GM19468 (cell line): ENCODE results near the gene INPP1.
"Not testable (repeated sequence)": the region's sequence is repeated elsewhere in the genome, so short reads cannot be mapped to it uniquely, and the experiment has no call there.

ENCODE experiments used
- ATAC-seq: cut with Tn5 transposase; IDR thresholded peaks from one replicate; pipeline ENCODE4 v1.9.1; 2021; ENCODE audit warnings: mild to moderate bottlenecking, moderate library complexity, moderate number of reproducible peaks; ENCODE audit not compliant: unreplicated experiment; ENCODE audit errors: extremely low read depth

INPP1 gene

DNA sequence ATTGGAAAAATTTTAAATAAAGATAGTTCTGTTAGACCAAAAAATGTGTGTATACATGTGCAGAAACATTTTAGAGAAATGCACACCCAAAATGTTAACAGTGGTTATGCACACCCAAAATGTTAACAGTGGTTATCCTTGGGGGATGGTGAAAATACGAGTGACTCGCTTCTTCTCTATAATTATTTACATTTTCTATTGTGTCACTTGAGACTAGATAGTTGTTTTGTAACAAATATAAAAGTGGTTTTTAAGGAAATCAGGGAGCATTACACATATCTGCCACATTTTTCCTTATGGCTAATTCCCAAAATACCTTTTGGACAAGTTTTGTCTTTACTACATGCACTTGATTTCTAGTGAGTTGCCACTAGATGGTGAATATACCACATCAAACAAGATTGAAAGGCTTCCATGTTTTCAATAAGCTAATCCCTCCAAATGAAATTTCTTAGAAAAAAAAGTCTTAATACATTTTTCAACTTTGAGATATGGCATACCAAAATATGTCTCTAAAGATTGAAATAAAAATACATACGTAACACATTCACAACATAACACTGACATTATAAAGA lies 14.7 kb upstream of the INPP1 start:
- ATAC-seq: no peak

DNA sequence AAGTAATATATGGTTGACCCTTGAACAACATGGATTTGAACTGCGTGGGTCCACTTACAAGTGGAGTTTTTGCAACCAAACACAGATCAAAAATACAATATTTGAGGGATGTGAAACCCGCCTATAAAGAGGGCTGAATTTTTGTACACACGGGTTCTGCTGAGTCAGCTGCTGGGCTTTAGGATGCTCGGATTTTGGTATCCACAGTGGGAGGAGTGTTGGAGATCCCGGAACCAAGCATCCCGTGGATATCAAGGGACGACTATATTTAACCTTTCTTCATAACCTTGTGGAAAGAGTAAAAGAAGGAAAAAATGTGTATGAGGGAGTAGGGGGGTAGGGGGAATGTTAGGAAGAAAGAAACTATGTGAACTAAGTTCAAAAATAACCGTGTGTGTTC lies 10.0 kb upstream of the INPP1 start:
- no peak for ATAC-seq

DNA sequence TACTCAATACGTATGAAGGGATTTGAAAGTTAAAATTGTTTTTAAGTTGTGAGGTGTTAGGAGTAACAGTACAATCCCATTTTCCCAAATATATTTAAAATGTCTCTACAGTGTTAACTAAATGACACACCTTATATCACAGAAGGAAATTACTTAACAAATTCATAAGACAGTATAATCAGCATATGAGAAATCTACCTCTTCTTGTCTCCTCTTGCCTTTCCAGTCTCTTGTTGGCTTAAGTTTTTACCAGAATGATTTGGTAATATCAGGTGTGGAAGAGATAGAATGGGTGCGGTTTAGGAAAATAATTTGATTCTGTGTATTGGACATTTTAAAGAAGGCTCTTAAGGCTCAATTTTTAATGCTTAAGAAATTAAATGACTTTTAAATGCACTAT lies 9.5 kb upstream of the INPP1 start:
- ATAC-seq: no peak

DNA sequence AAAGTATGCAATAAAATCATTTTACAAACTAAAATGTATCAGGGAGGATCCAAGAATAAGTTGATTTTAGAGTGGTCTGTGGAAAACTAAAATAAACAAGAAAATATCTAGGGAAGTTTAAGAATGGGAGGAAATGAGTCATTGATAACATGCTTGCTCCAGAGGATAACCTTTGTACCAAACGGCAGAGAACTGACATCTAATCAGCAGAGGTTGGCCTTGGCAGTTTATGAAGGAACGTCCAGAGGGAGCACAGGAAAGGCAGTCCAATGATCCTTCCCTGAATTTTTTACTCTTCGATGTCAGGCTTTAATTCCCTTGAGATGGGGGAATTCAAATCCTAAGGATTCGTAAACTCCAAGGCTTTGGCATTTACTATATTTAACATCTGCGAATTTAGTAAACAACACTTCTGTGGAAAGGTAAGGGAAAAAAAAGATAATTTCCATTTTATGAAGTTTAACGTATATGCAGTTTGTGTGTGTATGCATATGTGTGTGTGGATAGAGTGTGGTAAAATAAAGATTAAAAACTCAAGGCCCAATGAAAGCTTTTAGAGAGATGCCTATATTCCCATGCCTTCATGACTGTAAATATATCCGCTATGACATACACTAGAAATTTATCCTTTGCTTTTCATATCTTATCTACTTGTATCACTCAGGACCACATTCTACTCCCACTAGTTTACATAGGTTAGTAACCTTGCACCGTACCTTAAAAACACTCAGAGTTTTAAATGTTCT lies 8.7 kb upstream of the INPP1 start:
- ATAC-seq: no peak

DNA sequence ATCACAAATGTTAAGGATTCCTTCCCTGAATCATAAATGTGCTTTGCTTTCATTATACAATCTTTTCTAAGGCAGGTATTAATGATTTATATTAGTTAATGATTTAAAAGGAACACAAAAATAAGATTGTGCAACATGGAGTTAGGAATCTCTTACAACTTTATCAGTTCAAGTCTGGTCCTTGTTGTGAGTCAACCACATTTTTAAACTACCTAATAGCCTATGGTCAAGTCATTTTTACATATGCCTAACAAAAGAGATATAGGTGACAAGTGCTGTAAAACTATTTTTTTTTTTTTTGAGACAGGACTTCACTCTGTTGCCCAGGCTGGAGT lies 8.2 kb upstream of the INPP1 start:
- no peak for ATAC-seq

DNA sequence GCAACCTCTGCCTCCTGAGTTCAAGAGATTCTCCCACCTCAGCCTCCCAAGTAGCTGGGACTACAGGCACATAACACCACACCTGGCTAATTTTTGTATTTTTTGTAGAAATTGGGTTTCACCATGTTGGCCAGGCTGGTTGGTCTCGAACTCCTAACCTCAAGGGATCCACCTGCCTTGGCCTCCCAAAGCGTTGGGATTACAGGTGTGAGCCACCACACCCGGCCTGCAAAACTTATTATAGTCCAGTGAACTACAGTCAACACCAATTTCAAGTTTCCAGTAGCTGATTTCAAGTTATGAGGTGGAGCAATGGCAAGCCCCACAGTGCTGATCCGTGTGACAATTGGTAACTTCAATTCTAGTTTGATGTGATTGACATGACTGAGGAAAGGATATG lies 7.8 kb upstream of the INPP1 start:
- not testable (repeated sequence) for ATAC-seq

DNA sequence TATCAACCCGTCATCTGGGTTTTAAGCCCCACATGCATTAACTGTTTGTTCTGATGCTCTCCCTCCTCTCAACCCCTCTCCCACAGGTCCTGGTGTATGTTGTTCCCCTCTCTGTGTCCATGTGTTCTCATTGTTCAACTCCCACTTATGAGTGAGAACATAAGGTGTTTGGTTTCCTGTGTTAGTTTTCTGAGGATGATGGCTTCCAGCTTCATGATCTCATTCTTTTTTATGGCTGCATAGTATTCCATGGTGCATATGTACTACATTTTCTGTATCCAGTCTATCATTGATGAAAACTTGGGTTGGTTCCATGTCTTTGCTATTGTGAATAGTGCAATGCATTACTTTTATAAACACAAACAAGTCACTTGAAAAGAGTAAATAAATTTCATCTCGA lies 7.0 kb upstream of the INPP1 start:
- ATAC-seq: no peak

DNA sequence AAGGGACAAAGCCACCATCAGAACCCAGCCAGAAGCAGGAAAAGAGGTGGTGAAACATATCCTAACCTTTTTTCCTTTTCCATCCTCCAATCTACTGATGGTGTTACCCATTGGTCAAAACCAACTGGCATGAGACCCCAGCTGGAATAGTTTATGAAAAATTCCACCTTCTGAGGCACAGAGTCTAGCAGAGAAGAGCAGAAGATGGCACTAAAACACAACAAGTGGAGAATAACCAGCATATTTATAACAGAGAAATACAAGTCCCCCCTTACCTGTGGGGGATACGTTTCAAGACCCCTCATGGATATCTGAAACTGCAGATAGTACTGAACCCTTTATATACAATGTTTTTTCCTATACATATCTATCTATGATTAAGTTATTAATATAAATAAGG lies 4.9 kb upstream of the INPP1 start:
- no peak for ATAC-seq

DNA sequence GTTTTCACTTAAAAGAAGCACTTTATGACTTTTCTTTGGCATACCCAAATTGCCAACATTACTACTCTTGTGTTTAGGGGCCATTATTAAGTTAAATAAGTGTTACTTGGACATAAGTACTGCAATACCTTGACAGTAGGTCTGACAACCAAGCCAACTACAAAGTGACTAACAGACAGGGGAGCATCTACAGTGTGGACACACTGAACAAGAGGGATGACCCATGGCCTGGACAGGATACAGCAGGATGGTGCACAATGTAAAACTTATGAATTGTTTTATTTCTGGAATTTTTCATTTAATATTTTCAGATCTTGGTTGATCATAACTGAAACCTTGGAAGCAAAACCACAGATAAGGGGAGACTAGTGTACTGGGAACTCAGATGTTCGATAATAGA lies 4.0 kb upstream of the INPP1 start:
- ATAC-seq: no peak

DNA sequence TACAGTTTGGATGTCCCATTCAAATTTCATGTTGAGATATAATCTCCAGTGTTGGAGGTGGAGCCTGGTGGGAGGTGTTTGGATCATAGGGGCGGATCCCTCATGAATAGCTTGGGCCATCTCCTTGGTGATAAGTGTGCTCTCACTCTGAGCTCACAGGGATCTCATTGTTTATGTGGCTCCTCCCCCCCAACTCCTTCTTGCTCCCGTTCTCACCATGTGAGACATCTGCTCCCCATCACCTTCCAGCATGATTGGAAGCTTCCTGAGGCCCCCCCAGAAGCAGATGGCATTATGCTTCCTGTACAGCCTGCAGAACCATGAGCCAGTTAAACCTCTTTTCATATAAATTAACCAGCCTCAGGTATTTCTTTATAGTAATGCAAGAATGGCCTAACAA lies 3.0 kb upstream of the INPP1 start:
- ATAC-seq: no peak

DNA sequence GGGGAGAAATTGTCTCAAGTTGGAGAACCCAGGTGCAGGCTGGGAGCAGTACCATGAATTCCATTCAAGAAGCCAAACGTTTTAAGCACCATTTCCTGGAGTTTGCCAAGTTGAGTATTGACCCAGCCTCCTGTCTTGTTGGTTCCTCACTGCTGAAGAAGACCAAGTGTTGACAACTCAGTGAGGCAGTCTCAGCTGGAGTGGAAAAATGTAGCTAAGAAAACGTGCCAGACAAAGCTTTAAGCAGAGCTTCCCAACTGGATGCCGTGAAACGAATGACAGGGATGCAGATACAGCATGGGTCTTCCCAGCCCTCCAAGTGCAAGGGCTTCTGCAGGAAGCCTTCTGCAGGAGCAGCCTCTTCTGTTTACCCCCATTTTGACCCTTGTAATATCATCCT lies 778 bp upstream of the INPP1 start:
- no peak for ATAC-seq

DNA sequence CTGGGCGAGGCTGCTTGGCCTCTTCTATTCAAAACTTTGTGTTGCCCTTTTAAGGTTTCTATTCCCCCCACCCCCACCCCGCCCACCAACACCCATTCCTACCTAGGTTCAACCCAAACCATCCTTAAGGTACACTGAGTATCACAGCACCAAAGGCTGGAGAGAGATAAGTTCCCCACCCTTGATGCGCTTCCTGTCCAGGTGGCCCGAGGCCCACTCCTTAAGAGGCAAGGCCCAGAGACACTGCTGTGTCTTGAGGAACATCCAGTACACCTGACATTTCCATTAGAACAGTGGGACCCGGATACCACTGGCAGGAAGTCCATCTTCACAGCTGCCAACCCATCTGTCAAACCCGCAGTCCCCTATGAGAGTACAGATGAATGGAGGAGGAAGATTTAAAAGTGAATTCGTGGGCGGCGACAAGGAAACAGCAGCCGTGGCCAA lies 277 bp upstream of the INPP1 start:
- no peak for ATAC-seq

DNA sequence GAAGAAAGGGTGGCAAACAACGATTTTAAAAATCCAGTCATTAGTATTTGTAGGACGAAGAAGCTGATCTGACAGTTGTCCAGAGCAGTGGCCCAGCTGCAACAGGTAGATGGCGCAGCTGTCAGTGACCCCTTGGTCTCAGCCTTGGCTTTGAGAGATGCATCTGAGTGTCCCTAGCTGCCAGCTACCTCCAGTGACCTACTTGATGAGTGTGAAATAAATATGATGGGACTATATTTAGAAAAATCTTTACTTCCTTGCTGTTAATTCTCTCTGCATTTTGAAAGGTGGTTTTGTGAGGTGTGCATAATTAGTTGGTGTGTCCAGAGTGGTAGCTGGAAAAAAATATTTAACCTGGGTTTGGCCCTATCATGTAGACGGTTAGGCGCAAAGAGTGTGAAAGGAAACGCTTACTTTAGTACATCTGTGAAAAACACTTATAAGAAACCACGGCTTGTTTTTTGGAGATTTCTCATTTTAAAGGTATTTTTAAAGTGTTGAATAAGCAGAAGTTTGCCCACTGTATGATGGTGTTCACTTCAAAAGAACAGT lies 963 bp downstream of the INPP1 start:
- ATAC-seq: peak; percentile 54

DNA sequence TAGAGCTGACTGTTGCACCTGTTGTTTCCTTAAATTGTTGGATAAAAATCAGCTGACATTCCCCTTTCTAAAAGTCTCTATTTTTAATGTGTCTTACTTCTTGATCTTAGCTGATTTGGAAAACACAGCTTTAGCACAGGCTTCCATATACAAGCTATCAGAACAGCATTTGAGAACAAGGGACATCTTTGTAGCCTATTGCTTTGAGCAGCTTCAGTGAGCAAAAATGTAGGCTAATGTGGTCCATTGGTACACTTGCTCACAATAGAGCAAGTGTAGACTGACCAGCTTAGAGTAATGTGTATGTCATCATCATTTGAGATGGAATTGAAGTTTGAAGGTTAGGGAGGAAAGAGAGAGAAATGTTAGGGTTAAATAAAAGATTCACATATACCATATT lies 7.0 kb downstream of the INPP1 start:
- ATAC-seq: no peak

DNA sequence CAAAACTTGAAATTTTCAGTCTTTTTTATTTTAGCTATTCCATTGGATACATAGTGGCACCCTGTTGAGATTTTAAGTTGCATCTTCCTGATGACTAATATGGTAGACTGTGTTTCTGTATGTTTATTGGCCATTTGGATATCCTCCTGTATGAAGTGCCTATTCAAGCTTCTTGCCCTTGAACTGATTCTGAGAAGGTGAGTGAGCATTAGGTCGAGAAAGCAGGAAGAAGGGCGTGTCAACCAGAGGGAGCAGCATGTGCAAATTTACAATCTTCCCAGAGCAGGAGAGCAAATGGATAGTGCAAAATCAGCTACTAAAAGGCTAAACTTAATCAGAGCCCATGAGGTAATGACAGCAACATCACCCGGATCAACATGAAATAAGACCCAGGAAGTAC lies 8.6 kb downstream of the INPP1 start:
- ATAC-seq: no peak

DNA sequence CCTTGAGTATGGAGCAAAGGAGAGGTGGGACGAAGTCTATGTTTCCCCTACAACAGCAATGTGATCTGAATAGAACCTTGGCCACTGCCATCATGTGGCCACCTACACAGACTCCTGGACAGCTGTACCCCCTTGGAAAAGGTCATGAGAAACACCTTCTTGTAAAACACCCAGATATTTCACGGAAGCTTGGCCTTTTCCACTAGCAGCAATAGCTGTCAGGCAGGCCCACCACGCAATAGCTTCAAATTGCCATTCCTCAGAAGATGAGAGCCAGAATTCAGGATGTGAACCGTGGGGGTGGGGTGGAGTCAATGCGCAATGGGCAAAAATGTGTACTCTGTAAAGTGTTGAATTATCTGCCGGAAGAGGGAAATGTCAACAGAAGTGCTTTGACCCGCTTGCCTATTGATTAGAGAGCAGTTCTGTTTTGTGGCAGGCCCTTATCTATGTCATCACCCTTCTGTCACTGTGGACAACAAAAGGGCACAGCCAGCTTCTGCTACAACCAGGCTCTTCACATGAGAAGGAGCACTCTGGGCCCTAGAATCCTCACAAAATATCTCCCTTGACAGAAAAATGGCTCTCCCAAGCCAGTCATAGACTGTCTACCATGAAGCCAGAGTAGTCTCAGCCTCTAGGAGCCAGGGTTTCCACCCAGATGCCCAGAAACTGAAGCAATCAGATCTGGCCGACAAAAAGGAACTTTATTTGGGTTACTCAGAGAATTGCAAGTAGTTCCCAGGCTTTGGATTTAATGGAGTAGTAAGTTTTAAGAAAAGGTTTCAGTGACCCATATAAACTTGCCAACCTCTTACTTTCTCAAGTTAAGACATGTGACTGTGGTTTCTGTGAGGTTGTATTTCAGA lies 9.5 kb downstream of the INPP1 start:
- no peak for ATAC-seq

DNA sequence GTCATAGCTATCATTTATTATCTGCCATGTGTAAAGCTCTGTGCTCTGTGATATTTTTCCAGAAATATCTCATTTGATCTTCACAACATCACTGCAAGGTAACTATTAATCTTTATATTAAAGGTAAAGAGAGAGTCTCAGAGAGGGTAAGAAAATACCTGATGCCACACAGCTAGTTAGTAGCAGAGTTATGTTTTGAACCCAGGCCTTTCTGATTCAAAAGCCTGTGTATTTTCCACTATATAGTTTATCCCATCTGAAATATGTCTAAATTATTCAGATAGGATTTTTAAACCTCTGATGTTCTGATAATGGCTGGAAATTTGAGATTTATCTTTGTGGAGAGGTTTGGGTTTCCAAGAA lies 10.1 kb downstream of the INPP1 start:
- ATAC-seq: no peak

DNA sequence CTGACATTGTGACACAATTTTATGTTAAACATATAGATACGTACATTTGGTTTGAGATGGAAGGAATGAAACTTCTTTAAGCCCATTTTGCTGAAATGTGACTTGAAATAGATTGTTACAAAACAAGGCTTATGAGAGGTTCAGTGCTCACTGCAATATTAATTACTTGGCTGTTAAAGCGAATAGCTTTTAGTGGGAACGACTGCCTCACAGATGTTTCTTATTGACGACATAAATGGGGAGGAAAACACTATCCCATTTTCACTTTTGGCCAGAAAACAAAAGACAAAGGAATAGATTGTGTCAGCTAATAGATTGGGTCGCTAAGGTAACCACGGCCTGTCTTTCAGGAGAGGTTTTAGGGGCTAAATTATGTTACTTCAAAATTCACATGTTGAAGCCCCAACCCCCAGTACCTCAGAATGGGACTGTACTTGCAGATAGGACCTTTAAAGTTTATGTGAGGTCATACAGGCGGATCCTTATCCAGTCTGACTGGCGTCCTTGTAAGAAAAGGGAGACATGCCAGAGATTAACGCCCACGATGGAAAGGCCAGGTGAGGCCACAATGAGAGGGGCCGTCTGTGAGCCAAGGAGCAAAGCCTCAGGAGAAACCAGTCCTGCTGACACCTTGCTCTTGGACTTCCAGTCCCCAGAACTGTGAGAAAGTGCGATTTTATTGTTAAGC lies 10.8 kb downstream of the INPP1 start:
- no peak for ATAC-seq

DNA sequence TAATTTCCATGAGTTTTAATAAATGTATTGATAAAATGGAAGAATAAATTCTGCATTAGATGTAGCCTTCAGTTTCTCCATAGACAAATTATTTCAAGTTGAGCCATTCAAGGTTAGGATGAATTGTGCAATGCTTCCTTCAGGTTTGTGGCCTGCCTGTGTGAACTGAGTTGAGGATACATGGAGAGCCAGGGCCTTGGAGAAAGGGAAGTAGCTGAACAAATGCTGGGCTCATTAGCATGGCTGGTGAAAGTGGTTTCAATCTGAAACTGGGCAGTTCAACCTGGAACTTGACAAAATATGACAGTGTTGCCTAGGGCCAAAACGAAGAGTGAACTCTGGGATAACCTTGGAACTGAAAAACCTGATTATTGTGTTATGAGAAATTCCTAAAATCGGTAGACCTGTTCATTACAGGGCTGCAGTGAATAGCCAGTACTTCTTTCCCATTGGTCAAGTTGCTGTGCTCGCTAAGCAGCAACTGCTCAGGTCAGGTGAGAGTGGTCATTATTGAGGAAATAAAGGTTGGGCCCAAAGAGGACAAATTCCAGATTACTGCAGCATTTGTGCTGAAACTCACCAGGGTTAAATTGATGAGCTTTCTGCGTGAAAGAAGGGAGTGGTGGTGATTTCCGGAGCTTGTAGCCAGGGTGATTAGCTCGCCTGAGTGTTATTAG lies 12.7 kb downstream of the INPP1 start:
- ATAC-seq: no peak

DNA sequence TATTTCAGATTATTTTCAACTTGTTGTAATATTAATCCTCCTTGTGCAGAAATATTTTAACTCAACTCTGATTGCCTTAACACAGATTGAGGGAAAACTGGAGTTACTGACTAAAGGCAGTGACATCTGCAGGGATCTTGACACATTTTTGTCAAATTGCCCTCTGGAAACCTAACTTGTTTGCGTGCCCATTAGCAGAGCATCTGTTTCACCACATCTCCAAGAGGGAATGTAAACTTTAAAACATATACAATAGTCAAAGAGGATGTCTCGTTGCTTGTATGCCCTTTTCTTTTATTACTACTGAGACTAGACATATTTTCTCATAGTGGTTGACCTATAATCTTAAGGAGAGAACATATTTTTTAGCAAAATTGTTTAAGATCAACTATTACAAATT lies 14.2 kb downstream of the INPP1 start:
- ATAC-seq: no peak
